OCI-LY3 (cell line): ENCODE data around the gene MCTP2.

Experiments
- H2AFZ ChIP-seq: fragments of 200-600, 300-600 bp; shearing (Covaris generic); 2 replicates; pipeline ENCODE4 v1.6.0; 2014; ENCODE audit warnings: antibody characterized with exemption, low read depth, low read length
- H3K27ac ChIP-seq: fragments of 200-600, 300-600 bp; sonication (generic); 2 replicates; pipeline ENCODE4 v1.5.1; 2014; ENCODE audit warnings: mild to moderate bottlenecking, low read length, moderate library complexity, mixed read lengths
- H3K27me3 ChIP-seq: fragments of 200-600, 300-600 bp; sonication (generic); 2 replicates; pipeline ENCODE4 v1.6.1; 2014; ENCODE audit warnings: low read depth, low read length, mixed read lengths
- H3K36me3 ChIP-seq: fragments of 200-600, 300-600 bp; sonication (generic); replicated peaks from 2 replicates; pipeline ENCODE3; 2014; ENCODE audit warnings: low read depth, low read length, mixed read lengths
- H3K4me1 ChIP-seq: fragments of 300-600, 200-600 bp; sonication (generic); 2 replicates; pipeline ENCODE4 v1.6.1; 2014; ENCODE audit warnings: low read length, mixed read lengths
- H3K4me2 ChIP-seq: fragments of 200-600, 300-600 bp; sonication (generic); 2 replicates; pipeline ENCODE4 v1.6.1; 2014; ENCODE audit warnings: low read length, mixed read lengths
- H3K4me3 ChIP-seq: fragments of 300-600, 200-600 bp; sonication (generic); 2 replicates; pipeline ENCODE4 v1.5.1; 2014; ENCODE audit warnings: antibody characterized with exemption, mild to moderate bottlenecking, low read length, moderate library complexity
- H3K79me2 ChIP-seq: fragments of 300-600, 200-600 bp; shearing (Covaris generic); 2 replicates; pipeline ENCODE4 v1.6.1; 2014; ENCODE audit warnings: mild to moderate bottlenecking, low read length, mixed read lengths
- H3K9ac ChIP-seq: fragments of 300-600, 200-600 bp; shearing (Covaris generic); 2 replicates; pipeline ENCODE4 v1.6.0; 2014; ENCODE audit warnings: mild to moderate bottlenecking, low read length, moderate library complexity
- H3K9me3 ChIP-seq: fragments of 200-600, 300-600 bp; shearing (Covaris generic); 2 replicates; pipeline ENCODE4 v1.6.1; 2014; ENCODE audit warnings: low read length, mixed read lengths; ENCODE audit not compliant: insufficient read depth
- H4K20me1 ChIP-seq: fragments of 200-600, 300-600 bp; sonication (generic); 2 replicates; pipeline ENCODE4 v1.6.1; 2016; ENCODE audit warnings: low read length, mixed read lengths; ENCODE audit not compliant: insufficient read depth
- CTCF ChIP-seq: fragments of 200-600, 300-600 bp; sonication (generic); IDR thresholded peaks from 2 replicates; pipeline ENCODE4 v1.5.1; 2014; ENCODE audit warnings: antibody characterized with exemption, low read length, low read depth
- EZH2phosphoT487 ChIP-seq: fragments of 200-600 bp; shearing (Covaris generic); IDR thresholded peaks from 2 replicates; pipeline ENCODE4 v1.6.1; 2018; ENCODE audit warnings: antibody characterized with exemption, mixed run types, low read depth

The MCTP2 gene

GRCh38 chr15:94386351-94386750 is 155.0 kb downstream of the MCTP2 start:
- TF ChIP-seq EZH2phosphoT487 (no peak), CTCF (no peak)
- H3K36me3 ChIP-seq: no peaks in the 10 kb centered on the region
- H3K9me3 ChIP-seq: no peaks in the 10 kb centered on the region
- no peak overlapping the region for H3K27ac ChIP-seq
- peaks cover 6% of the 10 kb centered on the region; the same call in 1 of the 2 replicates for H3K4me1 ChIP-seq
- no peaks in the 10 kb centered on the region for H4K20me1 ChIP-seq
- no peak overlapping the region for H3K9ac ChIP-seq
- no peak overlapping the region for H3K4me2 ChIP-seq
- H3K27me3 ChIP-seq: no peaks in the 10 kb centered on the region
- H3K79me2 ChIP-seq: no peaks in the 10 kb centered on the region
- no peak overlapping the region for H3K4me3 ChIP-seq
- H2AFZ ChIP-seq: no peak overlapping the region

GRCh38 chr15:94387442-94387841 is 156.1 kb downstream of the MCTP2 start:
- H3K9ac ChIP-seq: no peak overlapping the region
- H3K9me3 ChIP-seq: no peaks in the 10 kb centered on the region
- H3K4me3 ChIP-seq: no peak overlapping the region
- no peak overlapping the region for H3K4me2 ChIP-seq
- H3K27me3 ChIP-seq: no peaks in the 10 kb centered on the region
- H3K27ac ChIP-seq: no peak overlapping the region
- no peaks in the 10 kb centered on the region for H3K79me2 ChIP-seq
- no peak overlapping the region for H2AFZ ChIP-seq
- H4K20me1 ChIP-seq: no peaks in the 10 kb centered on the region
- H3K36me3 ChIP-seq: no peaks in the 10 kb centered on the region
- peaks cover 6% of the 10 kb centered on the region; the same call in 1 of the 2 replicates for H3K4me1 ChIP-seq
- TF ChIP-seq EZH2phosphoT487: no peak
- no peak for TF ChIP-seq CTCF

- H3K4me1 ChIP-seq: peaks cover 6% of the 10 kb centered on the region; the same call in 1 of the 2 replicates
- TF ChIP-seq EZH2phosphoT487: no peak
- TF ChIP-seq CTCF: no peak
- no peak overlapping the region for H3K27ac ChIP-seq
- no peaks in the 10 kb centered on the region for H4K20me1 ChIP-seq
- no peak overlapping the region for H3K9ac ChIP-seq
- no peaks in the 10 kb centered on the region for H3K27me3 ChIP-seq
- no peak overlapping the region for H2AFZ ChIP-seq
- no peaks in the 10 kb centered on the region for H3K9me3 ChIP-seq
- H3K36me3 ChIP-seq: no peaks in the 10 kb centered on the region
- H3K4me3 ChIP-seq: no peak overlapping the region
- H3K79me2 ChIP-seq: no peaks in the 10 kb centered on the region
- H3K4me2 ChIP-seq: no peak overlapping the region
Observed at GRCh38 chr15:94387849-94388441, 156.6 kb downstream of the MCTP2 start.

- H3K4me3 ChIP-seq: no peak overlapping the region
- H3K79me2 ChIP-seq: no peaks in the 10 kb centered on the region
- H3K27me3 ChIP-seq: peaks cover 9% of the 10 kb centered on the region; the same call in 1 of the 2 replicates
- H2AFZ ChIP-seq: no peak overlapping the region
- no peaks in the 10 kb centered on the region for H4K20me1 ChIP-seq
- H3K4me1 ChIP-seq: no peaks in the 10 kb centered on the region
- H3K9me3 ChIP-seq: no peaks in the 10 kb centered on the region
- H3K36me3 ChIP-seq: no peaks in the 10 kb centered on the region
- no peak for TF ChIP-seq EZH2phosphoT487
- TF ChIP-seq CTCF: no peak
- H3K4me2 ChIP-seq: no peak overlapping the region
- H3K27ac ChIP-seq: no peak overlapping the region
- H3K9ac ChIP-seq: no peak overlapping the region
Observed at GRCh38 chr15:94395640-94396039, 164.3 kb downstream of the MCTP2 start.
